H1 (cell line): ENCODE data around the gene BICDL1. TPM values are rescaled to one million over a fixed set of nuclear protein-coding genes. Genes with fewer than 3 reads are reported as not detected.

Source experiments
- CTCF ChIA-PET: fragments of 300-600 bp; sonication (Branson Sonifier 250); formaldehyde crosslinking; loops from one replicate; lab custom pipeline; 2021; ENCODE audit not compliant: partially characterized antibody; lab: Charles Lee
- POLR2A ChIA-PET: fragments of 300-600 bp; sonication (Branson Sonifier 250); formaldehyde crosslinking; loops from one replicate; lab custom pipeline; 2021; ENCODE audit warnings: inconsistent platforms; ENCODE audit not compliant: partially characterized antibody; lab: Charles Lee
- DNase-seq, 2 experiments: peaks; one replicate each; pipeline versions ENCODE4 v3.0.0 to v3.0.0-alpha.2; 2010 to 2022; ENCODE audit warnings: low spot score in 2 of 2, low read depth in 1 of 2, mixed read lengths in 1 of 2
- FAIRE-seq: peaks from 2 replicates; lab custom pipeline; 2011; peaks lifted over from hg19 to GRCh38; lab: Jason Lieb, UNC
- H2AFZ ChIP-seq: 2 replicates; pipeline ENCODE4 v1.8.1; 2012; ENCODE audit warnings: low read length, inconsistent platforms
- H2AK5ac ChIP-seq: 2 replicates; pipeline ENCODE4 v1.6.1; 2013; ENCODE audit warnings: low read depth, low read length
- H2BK120ac ChIP-seq: replicated peaks from 2 replicates; pipeline ENCODE3; 2013; ENCODE audit warnings: low read depth, low read length, inconsistent platforms
- H2BK12ac ChIP-seq: 2 replicates; pipeline ENCODE4 v1.6.1; 2013; ENCODE audit warnings: low read depth, low read length
- H2BK15ac ChIP-seq: 2 replicates; pipeline ENCODE4 v1.6.1; 2013; ENCODE audit warnings: low read length
- H2BK20ac ChIP-seq: 2 replicates; pipeline ENCODE4 v1.6.1; 2013; ENCODE audit warnings: low read length
- H2BK5ac ChIP-seq: 2 replicates; pipeline ENCODE4 v1.6.1; 2013; ENCODE audit warnings: low read depth, low read length
- H3K14ac ChIP-seq: 2 replicates; pipeline ENCODE4 v1.6.1; 2013; ENCODE audit warnings: inconsistent platforms; ENCODE audit not compliant: insufficient read length
- H3K18ac ChIP-seq: 2 replicates; pipeline ENCODE4 v1.6.1; 2013; ENCODE audit warnings: low read length; ENCODE audit errors: extremely low read depth
- H3K23ac ChIP-seq: 2 replicates; pipeline ENCODE4 v1.6.1; 2013; ENCODE audit warnings: inconsistent platforms; ENCODE audit not compliant: insufficient read length
- H3K23me2 ChIP-seq: 2 replicates; pipeline ENCODE4 v1.6.1; 2013; ENCODE audit warnings: low read depth, low read length
- H3K27ac ChIP-seq: 2 replicates; pipeline ENCODE4 v1.6.1; 2011; ENCODE audit warnings: low read depth, low read length, inconsistent platforms
- H3K27me3 ChIP-seq, 4 experiments: replicated peaks in 1 of 4; 1 replicate in 1 of 4; 2 replicates in 3 of 4; pipeline versions ENCODE4 v1.6.1 to v1.8.1; 2011 to 2013; ENCODE audit warnings: low read length in 3 of 4, mild to moderate bottlenecking in 3 of 4, inconsistent platforms in 2 of 4, mixed read lengths in 2 of 4, moderate library complexity in 1 of 4; ENCODE audit not compliant: control insufficient read depth in 3 of 4, insufficient read depth in 3 of 4; ENCODE audit errors: extremely low read depth in 1 of 4
- H3K36me3 ChIP-seq, 4 experiments: 2 replicates each; pipeline versions ENCODE4 v1.6.1 to v1.8.1; 2011 to 2013; ENCODE audit warnings: mild to moderate bottlenecking in 4 of 4, low read length in 3 of 4, moderate library complexity in 2 of 4, control low read depth in 1 of 4, inconsistent platforms in 1 of 4; ENCODE audit not compliant: insufficient read depth in 4 of 4, control insufficient read depth in 2 of 4
- H3K4ac ChIP-seq: replicated peaks from 2 replicates; pipeline ENCODE3; 2013; ENCODE audit warnings: low read length, low read depth, mixed read lengths, inconsistent platforms; ENCODE audit not compliant: insufficient read length
- H3K4me1 ChIP-seq, 4 experiments: replicated peaks in 1 of 4; 1 replicate in 1 of 4; 2 replicates in 3 of 4; pipeline versions ENCODE4 v1.6.1 to v1.8.1; 2011 to 2013; ENCODE audit warnings: low read length in 3 of 4, inconsistent platforms in 2 of 4, mixed read lengths in 1 of 4; ENCODE audit not compliant: insufficient read depth in 4 of 4, control insufficient read depth in 3 of 4
- H3K4me2 ChIP-seq, 2 experiments: 2 replicates each; pipeline versions ENCODE4 v1.6.1 to v1.8.1; 2011 to 2013; ENCODE audit warnings: low read depth in 2 of 2, low read length in 2 of 2, control low read depth in 1 of 2, inconsistent platforms in 1 of 2, mild to moderate bottlenecking in 1 of 2; ENCODE audit not compliant: insufficient read depth in 1 of 2
- H3K4me3 ChIP-seq, 4 experiments: fragments of 200-600, 300-600 bp in 1 of 4; sonication (generic), shearing (Covaris generic), sonication (Bioruptor Twin) in 1 of 4; 2 replicates each; pipeline versions ENCODE4 v1.5.1 to v1.8.1; 2011 to 2016; ENCODE audit warnings: low read length in 4 of 4, low read depth in 3 of 4, control low read depth in 2 of 4, inconsistent platforms in 2 of 4, mild to moderate bottlenecking in 2 of 4, mixed read lengths in 1 of 4, moderate library complexity in 1 of 4; ENCODE audit not compliant: insufficient read depth in 2 of 4; ENCODE audit errors: extremely low read depth in 1 of 4
- H3K56ac ChIP-seq: replicated peaks from 2 replicates; pipeline ENCODE3; 2013; ENCODE audit warnings: low read depth, mild to moderate bottlenecking, mixed read lengths, low read length, inconsistent platforms; ENCODE audit not compliant: insufficient read length
- H3K79me1 ChIP-seq: 2 replicates; pipeline ENCODE4 v1.6.1; 2013; ENCODE audit warnings: low read depth, low read length, control low read depth
- H3K79me2 ChIP-seq, 2 experiments: 2 replicates each; pipeline versions ENCODE4 v1.6.1 to v1.8.1; 2012 to 2013; ENCODE audit warnings: low read length in 2 of 2, mild to moderate bottlenecking in 2 of 2, inconsistent platforms in 1 of 2; ENCODE audit not compliant: insufficient read depth in 2 of 2, control insufficient read depth in 1 of 2
- H3K9ac ChIP-seq, 4 experiments: replicated peaks in 1 of 4; 1 replicate in 1 of 4; 2 replicates in 3 of 4; pipeline versions ENCODE4 v1.6.1 to v1.8.1; 2011 to 2013; ENCODE audit warnings: low read depth in 3 of 4, low read length in 3 of 4, control low read depth in 2 of 4, mild to moderate bottlenecking in 2 of 4, moderate library complexity in 2 of 4, inconsistent platforms in 1 of 4; ENCODE audit errors: extremely low read depth in 1 of 4
- H3K9me3 ChIP-seq, 2 experiments: 2 replicates each; pipeline versions ENCODE4 v1.6.1 to v1.8.1; 2012 to 2013; ENCODE audit warnings: mild to moderate bottlenecking in 2 of 2, moderate library complexity in 2 of 2, control low read depth in 1 of 2, inconsistent platforms in 1 of 2, low read depth in 1 of 2, low read length in 1 of 2, mixed read lengths in 1 of 2; ENCODE audit not compliant: insufficient read depth in 2 of 2
- H4K20me1 ChIP-seq, 2 experiments: replicated peaks in 1 of 2; 2 replicates each; pipeline versions ENCODE3 to v1.8.1; 2011 to 2013; ENCODE audit warnings: inconsistent platforms in 2 of 2, low read length in 2 of 2, mild to moderate bottlenecking in 1 of 2; ENCODE audit not compliant: insufficient read depth in 2 of 2, control insufficient read depth in 1 of 2
- H4K5ac ChIP-seq: 2 replicates; pipeline ENCODE4 v1.6.1; 2013; ENCODE audit warnings: low read length, low read depth, mixed read lengths, inconsistent platforms; ENCODE audit not compliant: insufficient read length
- H4K8ac ChIP-seq: 2 replicates; pipeline ENCODE4 v1.8.0; 2013; ENCODE audit warnings: mild to moderate bottlenecking, moderate library complexity, low read length, inconsistent platforms; ENCODE audit not compliant: insufficient read depth; ENCODE audit errors: extremely low read depth
- H4K91ac ChIP-seq: replicated peaks from 2 replicates; pipeline ENCODE3; 2013; ENCODE audit warnings: low read length, mixed read lengths, inconsistent platforms; ENCODE audit not compliant: insufficient read length
- CTBP2 ChIP-seq: IDR thresholded peaks from 2 replicates; pipeline ENCODE4 v1.7.0; 2011; ENCODE audit warnings: borderline replicate concordance, mild to moderate bottlenecking, moderate library complexity, mixed read lengths, low read length; ENCODE audit not compliant: insufficient read depth, insufficient read length
- HDAC2 ChIP-seq, 2 experiments: fragments of 300-600 bp in 1 of 2; sonication (generic) in 1 of 2; IDR thresholded peaks; 2 replicates each; pipeline ENCODE4 v1.6.1; 2011 to 2012; ENCODE audit warnings: low read depth in 2 of 2, low read length in 2 of 2, mild to moderate bottlenecking in 2 of 2, moderate library complexity in 2 of 2, borderline replicate concordance in 1 of 2, inconsistent platforms in 1 of 2
- RAD21 ChIP-seq, 2 experiments: IDR thresholded peaks in 1 of 2; conservative IDR thresholded peaks in 1 of 2; 2 replicates each; pipeline ENCODE4 v1.6.1; 2011; ENCODE audit warnings: low read depth in 2 of 2, low read length in 2 of 2, improper control_type of control experiment in 1 of 2, inconsistent platforms in 1 of 2, mild to moderate bottlenecking in 1 of 2, moderate library complexity in 1 of 2
- RNF2 ChIP-seq: fragments of 200-900, 300-1000 bp; sonication (generic); IDR thresholded peaks from 2 replicates; pipeline ENCODE4 v1.7.1; 2016; ENCODE audit warnings: borderline replicate concordance, low read depth, mild to moderate bottlenecking, antibody characterized with exemption, low read length; ENCODE audit not compliant: poor library complexity, severe bottlenecking; ENCODE audit errors: missing control alignments
- RXRA ChIP-seq: IDR thresholded peaks from 2 replicates; pipeline ENCODE4 v1.6.1; 2011; ENCODE audit warnings: low read depth, mild to moderate bottlenecking, low read length, moderate library complexity; ENCODE audit not compliant: insufficient read depth
- SIN3A ChIP-seq, 2 experiments: IDR thresholded peaks in 1 of 2; conservative IDR thresholded peaks in 1 of 2; 2 replicates each; pipeline ENCODE4 v1.6.1; 2011 to 2012; ENCODE audit warnings: low read length in 2 of 2, improper control_type of control experiment in 1 of 2, low read depth in 1 of 2, mild to moderate bottlenecking in 1 of 2
- TEAD4 ChIP-seq: IDR thresholded peaks from 2 replicates; pipeline ENCODE4 v1.6.1; 2012; ENCODE audit warnings: low read depth, low read length, inconsistent platforms, mixed read lengths
- whole genome bisulfite sequencing, 2 experiments: shearing (Covaris generic) in 1 of 2; methylation state at CpG; one replicate each; pipeline versions ENCODE4 v1.1.6 to v1.1.7; 2013 to 2015; ENCODE audit warnings: low lambda C conversion rate in 2 of 2, mixed read lengths in 2 of 2, inconsistent platforms in 1 of 2, low coverage in 1 of 2, missing lambda C conversion rate in 1 of 2; ENCODE audit not compliant: insufficient replicate concordance in 2 of 2, insufficient coverage in 1 of 2, insufficient read length in 1 of 2; ENCODE audit errors: extremely low coverage in 1 of 2, missing lambda C conversion rate in 1 of 2; 5-methylcytosine and 5-hydroxymethylcytosine counted together
- polyA plus RNA-seq, 7 experiments: library from polyadenylated mRNA; depleted of rRNA in 3 of 7; stranded (reverse) in 5 of 7; unstranded in 2 of 7; fragments of >200 nt in 5 of 7; fragments of 200-250 nt in 2 of 7; gene quantifications; 1 replicate in 5 of 7; 2 replicates in 1 of 7; 4 replicates in 1 of 7; pipeline versions ENCODE4 v1.2.1 to v1.2.3, GENCODE V29; 2011 to 2013; ENCODE audit warnings: missing spikeins in 2 of 7, mixed read lengths in 2 of 7
- total RNA-seq: library from RNA; stranded (reverse); fragmentation: NEBNext Ultra II Directional; extraction: Animal tissue kit (Norgen Biotek cat#: 25700); gene quantifications from 2 replicates; pipeline ENCODE4 v1.2.1, GENCODE V29; 2021
- TF ChIP-seq, protein P1 (sequence below): IDR thresholded peaks from 2 replicates; pipeline ENCODE4 v1.6.1; 2011; ENCODE audit warnings: low read depth, mild to moderate bottlenecking, low read length; ENCODE audit not compliant: insufficient read depth

BICDL1 gene
- total and polyA plus RNA-seq, 2 of the 8 experiments (the other 6 are each of a cell fraction or from before 2014, with no cell fraction given) = 17.2 to 25.9 TPM

DNA sequence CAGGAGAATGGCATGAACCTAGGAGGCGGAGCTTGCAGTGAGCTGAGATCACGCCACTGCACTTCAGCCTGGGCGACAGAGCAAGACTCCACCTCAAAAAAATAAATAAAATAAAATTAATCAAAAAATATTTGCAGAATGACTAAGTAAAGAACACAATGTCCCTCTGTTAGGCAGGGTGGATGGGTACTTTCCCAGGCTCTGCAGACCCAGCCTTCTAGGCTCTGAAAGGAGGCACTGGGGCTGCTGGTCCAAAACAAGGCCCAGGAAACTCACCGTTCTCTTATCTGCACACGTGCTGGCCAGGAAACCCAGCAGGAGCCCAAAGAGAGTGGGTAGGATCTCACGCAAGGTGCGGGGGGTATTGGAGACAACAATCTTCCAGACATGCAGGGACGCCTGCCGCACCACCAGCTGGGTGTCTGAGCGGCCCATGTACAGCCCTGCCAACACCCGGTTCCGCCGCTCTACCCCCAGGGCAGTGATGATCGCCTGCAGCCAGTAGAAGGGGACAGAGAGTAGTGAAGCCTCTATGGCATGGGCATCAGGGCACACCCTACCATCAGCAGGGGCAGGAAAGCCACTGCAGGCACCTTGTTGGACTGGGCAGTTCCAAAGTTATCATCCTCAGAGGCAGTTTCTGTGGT, 153.3 kb downstream of the BICDL1 start:
- no peak overlapping the region for H4K8ac ChIP-seq
- no peak overlapping the region for H4K91ac ChIP-seq
- FAIRE-seq (no peak), DNase-seq (no peak)
- H3K56ac ChIP-seq = no peak overlapping the region
- no peak overlapping the region for H3K4me3 ChIP-seq
- no peak overlapping the region for H4K5ac ChIP-seq
- no peak overlapping the region for H3K27ac ChIP-seq
- WGBS, 2 experiments = 94% methylated on average over 14 of the region's 14 CpGs; no CpG with 5 or more reads in 1 of the 2 experiments
- H2BK20ac ChIP-seq = no peak overlapping the region
- H3K4me1 ChIP-seq = no peaks in the 10 kb centered on the region; a peak in 1 of 7 replicates
- peaks cover 66 to 89% (median 79%) of the 10 kb centered on the region in 4 experiments for H3K36me3 ChIP-seq
- no peak overlapping the region for H2BK5ac ChIP-seq
- peaks cover 2% of the 10 kb centered on the region; the same call in 1 of the 2 replicates for H3K79me1 ChIP-seq
- H3K18ac ChIP-seq = no peak overlapping the region
- no peak overlapping the region for H3K4me2 ChIP-seq
- no peak overlapping the region for H3K9ac ChIP-seq
- peaks cover 0 to 14% of the 10 kb centered on the region in 2 experiments for H4K20me1 ChIP-seq
- TF ChIP-seq TEAD4 (no peak), HDAC2 (IDR thresholded peaks at IDR 0.05; ENCODE audit: borderline replicate concordance in 1 of 2, low read depth in 2 of 2, low read length in 2 of 2) (no peak), RAD21 (IDR thresholded peaks at IDR 0.05 in 1 of 2, conservative IDR thresholded peaks at IDR 0.05 in 1 of 2; ENCODE audit: low read depth in 2 of 2, low read length in 2 of 2) (no peak), RXRA (no peak), RNF2 (no peak), CTBP2 (no peak), SIN3A (conservative IDR thresholded peaks at IDR 0.05 in 1 of 2, IDR thresholded peaks at IDR 0.05 in 1 of 2; ENCODE audit: low read depth in 1 of 2, low read length in 2 of 2) (no peak)
- TF ChIP-seq, protein P1, sequence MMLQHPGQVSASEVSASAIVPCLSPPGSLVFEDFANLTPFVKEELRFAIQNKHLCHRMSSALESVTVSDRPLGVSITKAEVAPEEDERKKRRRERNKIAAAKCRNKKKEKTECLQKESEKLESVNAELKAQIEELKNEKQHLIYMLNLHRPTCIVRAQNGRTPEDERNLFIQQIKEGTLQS = no peak
- H2AFZ ChIP-seq = no peak overlapping the region
- CTCF ChIA-PET = interaction anchor here (0.6 to 0.7 kb wide), 2 partner anchors 59 to 1361 kb away, joined by 3 read pairs; partner anchors contain the start of gene RPLP0
- H2BK120ac ChIP-seq = no peak overlapping the region
- H2BK12ac ChIP-seq = no peak overlapping the region
- H3K27me3 ChIP-seq = no peaks in the 10 kb centered on the region
- no peaks in the 10 kb centered on the region for H3K9me3 ChIP-seq
- no peaks in the 10 kb centered on the region for H3K23me2 ChIP-seq
- H3K14ac ChIP-seq = no peak overlapping the region
- H2AK5ac ChIP-seq = no peak overlapping the region
- no peak overlapping the region for H2BK15ac ChIP-seq
- H3K4ac ChIP-seq = no peak overlapping the region
- H3K23ac ChIP-seq = no peak overlapping the region
- no peaks in the 10 kb centered on the region for H3K79me2 ChIP-seq
- POLR2A ChIA-PET = interaction anchor here (1.1 to 2.0 kb wide), 2 partner anchors 59 to 79 kb away, joined by 3 to 7 read pairs; partner anchors contain the start of gene RPLP0
